Astrocyte (in vitro differentiated cells and primary cell): Measurements from ENCODE around the gene LUC7L3. TPM values are rescaled to one million over a fixed set of nuclear protein-coding genes. Genes with fewer than 3 reads are reported as not detected.
A peak's percentile ranks its signal among the peaks of the same experiment; 100 is the strongest.

Experiments used
- DNase-seq: peaks from one replicate; pipeline ENCODE4 v3.0.0-alpha.2; 2010; ENCODE audit warnings: low read depth
- FAIRE-seq: peaks from 2 replicates; lab custom pipeline; 2011; peaks lifted over from hg19 to GRCh38; lab: Jason Lieb, UNC
- H2AFZ ChIP-seq: 2 replicates; pipeline ENCODE4 v1.6.0; 2012; ENCODE audit warnings: low read depth, low read length, inconsistent platforms
- H3K27ac ChIP-seq: 2 replicates; pipeline ENCODE4 v1.5.1; 2011; ENCODE audit warnings: low read depth, low read length, inconsistent platforms
- H3K27me3 ChIP-seq: 2 replicates; pipeline ENCODE4 v1.6.0; 2011; ENCODE audit warnings: low read length, inconsistent platforms; ENCODE audit not compliant: insufficient read depth
- H3K36me3 ChIP-seq: 2 replicates; pipeline ENCODE4 v1.5.1; 2011; ENCODE audit warnings: low read length, inconsistent platforms; ENCODE audit not compliant: insufficient read depth
- H3K4me1 ChIP-seq: 2 replicates; pipeline ENCODE4 v1.5.1; 2011; ENCODE audit warnings: low read length, inconsistent platforms; ENCODE audit not compliant: insufficient read depth
- H3K4me2 ChIP-seq: 2 replicates; pipeline ENCODE4 v1.6.0; 2012; ENCODE audit warnings: low read length, inconsistent platforms
- H3K4me3 ChIP-seq: 2 replicates; pipeline ENCODE4 v1.5.1; 2011; ENCODE audit warnings: low read depth, mild to moderate bottlenecking, low read length, inconsistent platforms; ENCODE audit not compliant: insufficient read depth
- H3K79me2 ChIP-seq: 2 replicates; pipeline ENCODE4 v1.6.0; 2012; ENCODE audit warnings: mild to moderate bottlenecking, low read length, inconsistent platforms; ENCODE audit not compliant: insufficient read depth
- H3K9ac ChIP-seq: 2 replicates; pipeline ENCODE4 v1.6.0; 2012; ENCODE audit warnings: mild to moderate bottlenecking, low read length, inconsistent platforms
- H3K9me3 ChIP-seq: 2 replicates; pipeline ENCODE4 v1.5.1; 2012; ENCODE audit warnings: low read depth, mild to moderate bottlenecking, low read length, inconsistent platforms; ENCODE audit not compliant: insufficient read depth
- H4K20me1 ChIP-seq: 2 replicates; pipeline ENCODE4 v1.6.0; 2012; ENCODE audit warnings: low read length, inconsistent platforms; ENCODE audit not compliant: insufficient read depth
- H3K27ac Mint-ChIP-seq: one replicate; pipeline ENCODE4 v1.8.0; 2021; ENCODE audit warnings: mild to moderate bottlenecking, mixed read lengths; ENCODE audit not compliant: unreplicated experiment
- H3K27me3 Mint-ChIP-seq: one replicate; pipeline ENCODE4 v1.8.0; 2021; ENCODE audit warnings: low read depth, mixed read lengths; ENCODE audit not compliant: unreplicated experiment
- H3K36me3 Mint-ChIP-seq: one replicate; pipeline ENCODE4 v1.8.0; 2021; ENCODE audit warnings: low read depth, mixed read lengths; ENCODE audit not compliant: unreplicated experiment
- H3K4me1 Mint-ChIP-seq: one replicate; pipeline ENCODE4 v1.8.0; 2021; ENCODE audit warnings: low read depth, mixed read lengths; ENCODE audit not compliant: unreplicated experiment
- H3K4me3 Mint-ChIP-seq: one replicate; pipeline ENCODE4 v1.8.0; 2021; ENCODE audit warnings: mild to moderate bottlenecking, moderate library complexity, mixed read lengths; ENCODE audit not compliant: unreplicated experiment
- H3K9me3 Mint-ChIP-seq: one replicate; pipeline ENCODE4 v1.8.0; 2021; ENCODE audit warnings: mild to moderate bottlenecking, mixed read lengths; ENCODE audit not compliant: unreplicated experiment
- EZH2 ChIP-seq: IDR thresholded peaks from 2 replicates; pipeline ENCODE4 v1.6.1; 2012; ENCODE audit warnings: mild to moderate bottlenecking, low read length, inconsistent platforms; ENCODE audit not compliant: insufficient read depth
- total RNA-seq: library from RNA; stranded (reverse); gene quantifications from 2 replicates; pipeline ENCODE4 v1.2.1, GENCODE V29; 2021
- TF ChIP-seq, protein P1 (sequence below): IDR thresholded peaks from 2 replicates; pipeline ENCODE4 v1.5.1; 2011; ENCODE audit warnings: low read depth, mild to moderate bottlenecking, inconsistent platforms, low read length, moderate library complexity; ENCODE audit not compliant: insufficient read depth

LUC7L3 gene
- total RNA-seq, 1 donor from 2014 or later, result 93.0 TPM

DNA sequence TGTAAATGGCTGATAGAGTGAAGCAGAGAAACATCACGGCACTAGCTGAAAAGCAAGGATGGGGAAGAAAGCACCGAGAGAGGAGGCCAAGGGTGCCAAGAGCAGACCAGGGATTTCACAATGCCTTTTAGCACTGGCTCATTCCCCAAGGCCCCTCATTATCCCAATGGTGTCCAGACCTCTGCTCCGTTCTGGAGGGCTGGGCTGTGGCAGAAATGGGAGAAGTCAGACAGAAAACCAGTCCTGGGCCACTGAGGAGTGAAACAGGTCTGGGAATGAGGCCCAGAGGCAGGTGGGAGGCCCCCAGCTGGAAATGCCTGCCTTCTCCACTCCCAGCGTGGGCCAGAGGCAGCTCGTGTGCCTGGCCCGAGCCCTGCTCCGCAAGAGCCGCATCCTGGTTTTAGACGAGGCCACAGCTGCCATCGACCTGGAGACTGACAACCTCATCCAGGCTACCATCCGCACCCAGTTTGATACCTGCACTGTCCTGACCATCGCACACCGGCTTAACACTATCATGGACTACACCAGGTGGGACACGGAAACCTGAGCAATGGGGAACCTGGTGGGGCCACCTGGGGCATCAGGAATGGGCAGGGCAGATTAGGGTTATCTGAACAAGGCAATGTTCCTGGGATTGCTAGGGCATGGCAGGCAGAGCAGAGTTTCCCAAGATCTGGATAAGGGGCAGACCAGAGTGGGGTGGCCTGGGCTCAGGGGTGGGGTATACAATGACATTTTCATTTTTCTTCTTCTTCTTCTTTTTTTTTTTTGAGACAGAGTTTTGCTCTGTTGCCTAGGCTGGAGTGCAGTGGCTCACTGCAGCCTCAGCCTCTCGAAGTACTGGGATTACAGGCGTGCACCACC, 32.0 kb upstream of the LUC7L3 start:
- DNase-seq (peak; percentile 33), FAIRE-seq (no peak)
- TF ChIP-seq, protein P1, sequence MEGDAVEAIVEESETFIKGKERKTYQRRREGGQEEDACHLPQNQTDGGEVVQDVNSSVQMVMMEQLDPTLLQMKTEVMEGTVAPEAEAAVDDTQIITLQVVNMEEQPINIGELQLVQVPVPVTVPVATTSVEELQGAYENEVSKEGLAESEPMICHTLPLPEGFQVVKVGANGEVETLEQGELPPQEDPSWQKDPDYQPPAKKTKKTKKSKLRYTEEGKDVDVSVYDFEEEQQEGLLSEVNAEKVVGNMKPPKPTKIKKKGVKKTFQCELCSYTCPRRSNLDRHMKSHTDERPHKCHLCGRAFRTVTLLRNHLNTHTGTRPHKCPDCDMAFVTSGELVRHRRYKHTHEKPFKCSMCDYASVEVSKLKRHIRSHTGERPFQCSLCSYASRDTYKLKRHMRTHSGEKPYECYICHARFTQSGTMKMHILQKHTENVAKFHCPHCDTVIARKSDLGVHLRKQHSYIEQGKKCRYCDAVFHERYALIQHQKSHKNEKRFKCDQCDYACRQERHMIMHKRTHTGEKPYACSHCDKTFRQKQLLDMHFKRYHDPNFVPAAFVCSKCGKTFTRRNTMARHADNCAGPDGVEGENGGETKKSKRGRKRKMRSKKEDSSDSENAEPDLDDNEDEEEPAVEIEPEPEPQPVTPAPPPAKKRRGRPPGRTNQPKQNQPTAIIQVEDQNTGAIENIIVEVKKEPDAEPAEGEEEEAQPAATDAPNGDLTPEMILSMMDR, result no peak
- peaks cover 37% of the 10 kb centered on the region for H3K4me1 ChIP-seq
- Mint-ChIP-seq H3K4me3 (no peak overlapping the region), H3K27ac (no peak overlapping the region), H3K27me3 (peaks cover 2% of the 10 kb centered on the region), H3K4me1 (peaks cover 35% of the 10 kb centered on the region), H3K9me3 (no peaks in the 10 kb centered on the region), H3K36me3 (no peaks in the 10 kb centered on the region)
- H3K27me3 ChIP-seq, result no peaks in the 10 kb centered on the region
- no peaks in the 10 kb centered on the region for H3K79me2 ChIP-seq
- no peaks in the 10 kb centered on the region for H3K9me3 ChIP-seq
- H3K4me3 ChIP-seq, result no peak overlapping the region
- peak overlapping the region; percentile 11 for H3K27ac ChIP-seq
- no peaks in the 10 kb centered on the region for H3K36me3 ChIP-seq
- no peak overlapping the region for H3K9ac ChIP-seq
- peak overlapping the region; percentile 71 for H3K4me2 ChIP-seq
- H2AFZ ChIP-seq, result peak overlapping the region; percentile 24
- H4K20me1 ChIP-seq, result no peaks in the 10 kb centered on the region

DNA sequence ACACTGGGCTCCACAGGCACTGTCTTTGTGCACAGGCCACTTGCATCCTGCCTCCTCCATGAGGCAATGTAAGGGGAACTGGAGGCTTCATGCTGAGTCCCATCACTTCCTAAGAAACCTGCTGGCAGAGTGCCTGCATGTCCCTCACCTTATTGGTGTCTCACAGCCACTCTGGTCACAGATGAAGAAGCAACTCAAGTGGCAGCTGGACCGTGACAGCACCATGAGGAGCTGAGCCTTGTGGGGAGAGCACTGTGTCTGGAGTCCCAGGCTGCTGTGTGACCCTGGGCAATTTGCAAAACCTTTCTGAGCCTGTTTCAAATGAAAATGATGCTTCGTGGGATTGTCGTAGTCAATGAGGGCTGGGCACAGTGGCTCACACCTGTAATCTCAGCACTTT, 31.2 kb upstream of the LUC7L3 start:
- Mint-ChIP-seq H3K9me3 (no peaks in the 10 kb centered on the region), H3K27me3 (no peaks in the 10 kb centered on the region), H3K27ac (no peak overlapping the region), H3K4me3 (no peak overlapping the region), H3K36me3 (peaks cover 3% of the 10 kb centered on the region), H3K4me1 (peaks cover 42% of the 10 kb centered on the region)
- Histone ChIP-seq H4K20me1 (no peaks in the 10 kb centered on the region), H3K79me2 (no peaks in the 10 kb centered on the region), H3K27ac (no peak overlapping the region), H3K9me3 (no peaks in the 10 kb centered on the region), H3K4me3 (no peak overlapping the region), H3K4me1 (peaks cover 44% of the 10 kb centered on the region), H3K27me3 (no peaks in the 10 kb centered on the region), H3K4me2 (no peak overlapping the region), H2AFZ (no peak overlapping the region), H3K9ac (no peak overlapping the region), H3K36me3 (no peaks in the 10 kb centered on the region)
- FAIRE-seq (no peak), DNase-seq (no peak)
- no peak for TF ChIP-seq EZH2
- TF ChIP-seq, protein P1, result no peak

DNA sequence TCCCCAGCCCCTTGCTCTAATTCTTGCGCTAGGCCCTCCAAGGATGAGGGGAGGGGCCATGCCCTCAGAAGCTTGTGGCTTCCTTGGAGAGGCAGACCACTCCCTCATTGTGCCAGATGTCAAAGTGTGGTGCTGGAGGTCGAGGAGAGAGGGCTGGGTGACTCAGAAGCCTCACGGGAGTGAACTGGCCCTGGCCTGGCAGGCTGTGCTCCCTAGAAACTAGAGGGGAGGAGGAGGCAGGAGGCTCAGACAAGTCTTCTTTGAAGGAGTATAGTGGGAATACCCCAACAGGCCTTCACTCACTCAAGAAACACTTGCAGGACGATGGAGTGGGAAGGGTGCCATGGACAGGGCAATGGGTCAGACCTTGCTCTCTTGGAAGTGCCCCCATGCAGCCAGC, 30.2 kb upstream of the LUC7L3 start:
- Histone ChIP-seq H3K4me3 (no peak overlapping the region), H2AFZ (no peak overlapping the region), H3K9ac (no peak overlapping the region), H3K4me2 (peak overlapping the region; percentile 23), H3K79me2 (no peaks in the 10 kb centered on the region), H3K27me3 (no peaks in the 10 kb centered on the region), H3K36me3 (no peaks in the 10 kb centered on the region), H4K20me1 (no peaks in the 10 kb centered on the region), H3K4me1 (peaks cover 49% of the 10 kb centered on the region), H3K9me3 (no peaks in the 10 kb centered on the region), H3K27ac (no peak overlapping the region)
- TF ChIP-seq, protein P1, result no peak
- no peak for TF ChIP-seq EZH2
- no peaks in the 10 kb centered on the region for H3K27me3 Mint-ChIP-seq
- H3K4me3 Mint-ChIP-seq, result peak overlapping the region; percentile 69
- peaks cover 46% of the 10 kb centered on the region for H3K4me1 Mint-ChIP-seq
- H3K9me3 Mint-ChIP-seq, result no peaks in the 10 kb centered on the region
- no peak overlapping the region for H3K27ac Mint-ChIP-seq
- peaks cover 3% of the 10 kb centered on the region for H3K36me3 Mint-ChIP-seq
- DNase-seq (peak; percentile 58), FAIRE-seq (no peak)
